IMR-90 (cell line): ENCODE results near the gene MTA3. TPM values are rescaled to one million over a fixed set of nuclear protein-coding genes. Genes with fewer than 3 reads are reported as not detected.

ENCODE experiments used
- ATAC-seq: fragments of 200-7000 bp; cut with Tn5 transposase; 2 replicates; pipeline ENCODE4 v1.9.1; 2020; ENCODE audit warnings: low read depth, mild to moderate bottlenecking, moderate library complexity
- BruUV-seq: library from RNA; stranded (reverse); fragments of 400-500 nt; replicated peaks from 2 replicates; lab custom pipeline; 2021; lab: Mats Ljungman, UMichigan
- CTCF ChIA-PET: fragments of 300-600 bp; formaldehyde crosslinking; extraction: SDS; loops from one replicate; lab custom pipeline; 2021; ENCODE audit warnings: antibody characterized with exemption; lab: Yijun Ruan, JAX
- POLR2A ChIA-PET: fragments of 300-600 bp; sonication (Branson Sonifier 250); formaldehyde crosslinking; loops from one replicate; lab custom pipeline; 2022; ENCODE audit warnings: antibody characterized with exemption; ENCODE audit not compliant: unreplicated experiment; lab: Charles Lee
- DNase-seq: peaks from one replicate; pipeline ENCODE4 v3.0.0; 2013
- H2AFZ ChIP-seq: replicated peaks from 2 replicates; pipeline ENCODE3; 2013; ENCODE audit warnings: low read length, mild to moderate bottlenecking; ENCODE audit not compliant: poor library complexity
- H2AK5ac ChIP-seq: 2 replicates; pipeline ENCODE4 v1.6.1; 2013; ENCODE audit warnings: low read depth, low read length, inconsistent platforms
- H2AK9ac ChIP-seq: replicated peaks from 2 replicates; pipeline ENCODE3; 2013; ENCODE audit warnings: mild to moderate bottlenecking, low read depth, low read length, moderate library complexity; ENCODE audit not compliant: poor library complexity
- H2BK120ac ChIP-seq: 2 replicates; pipeline ENCODE4 v1.6.1; 2013; ENCODE audit warnings: low read depth, low read length, inconsistent platforms
- H2BK15ac ChIP-seq: 3 replicates; pipeline ENCODE4 v1.6.1; 2013; ENCODE audit warnings: low read depth, low read length, inconsistent platforms
- H2BK20ac ChIP-seq: 2 replicates; pipeline ENCODE4 v1.6.1; 2013; ENCODE audit warnings: low read depth, mild to moderate bottlenecking, inconsistent platforms, low read length, moderate library complexity
- H2BK5ac ChIP-seq: 2 replicates; pipeline ENCODE4 v1.6.1; 2013; ENCODE audit warnings: mild to moderate bottlenecking, low read depth, low read length, inconsistent platforms; ENCODE audit not compliant: poor library complexity, severe bottlenecking
- H3K14ac ChIP-seq: replicated peaks from 2 replicates; pipeline ENCODE4 v1.6.1; 2013; ENCODE audit warnings: low read depth, low read length, inconsistent platforms
- H3K18ac ChIP-seq: 2 replicates; pipeline ENCODE4 v1.6.1; 2013; ENCODE audit warnings: low read depth, low read length, control low read depth
- H3K23ac ChIP-seq: 2 replicates; pipeline ENCODE4 v1.6.1; 2013; ENCODE audit warnings: low read depth, low read length, inconsistent platforms
- H3K27ac ChIP-seq: 2 replicates; pipeline ENCODE4 v1.5.1; 2013; ENCODE audit warnings: mild to moderate bottlenecking, control low read depth, low read length; ENCODE audit not compliant: insufficient read depth
- H3K27me3 ChIP-seq: 2 replicates; pipeline ENCODE4 v1.6.1; 2013; ENCODE audit warnings: low read length; ENCODE audit not compliant: control insufficient read depth, insufficient read depth
- H3K36me3 ChIP-seq: 2 replicates; pipeline ENCODE4 v1.6.1; 2013; ENCODE audit warnings: low read length, mixed read lengths; ENCODE audit not compliant: control insufficient read depth, insufficient read depth
- H3K4ac ChIP-seq: 2 replicates; pipeline ENCODE4 v1.6.1; 2013; ENCODE audit warnings: low read depth, low read length, inconsistent platforms
- H3K4me1 ChIP-seq: 2 replicates; pipeline ENCODE4 v1.6.1; 2013; ENCODE audit warnings: low read length, mixed read lengths; ENCODE audit not compliant: control insufficient read depth, insufficient read depth
- H3K4me2 ChIP-seq: 2 replicates; pipeline ENCODE4 v1.6.1; 2013; ENCODE audit warnings: low read depth, mild to moderate bottlenecking, control low read depth, low read length, moderate library complexity
- H3K4me3 ChIP-seq: 2 replicates; pipeline ENCODE4 v1.5.1; 2013; ENCODE audit warnings: low read depth, mild to moderate bottlenecking, control low read depth, low read length, moderate library complexity; ENCODE audit not compliant: insufficient read depth
- H3K56ac ChIP-seq: 2 replicates; pipeline ENCODE4 v1.6.1; 2013; ENCODE audit warnings: low read length, inconsistent platforms; ENCODE audit not compliant: insufficient read depth; ENCODE audit errors: extremely low read depth
- H3K79me1 ChIP-seq, 2 experiments: 2 replicates each; pipeline ENCODE4 v1.6.1; 2013; ENCODE audit warnings: low read length in 2 of 2, inconsistent platforms in 1 of 2, low read depth in 1 of 2
- H3K9ac ChIP-seq: 2 replicates; pipeline ENCODE4 v1.6.1; 2013; ENCODE audit warnings: low read depth, low read length, control low read depth
- H3K9me1 ChIP-seq: 2 replicates; pipeline ENCODE4 v1.6.1; 2013; ENCODE audit warnings: low read length, inconsistent platforms; ENCODE audit not compliant: insufficient read depth
- H3K9me3 ChIP-seq: 2 replicates; pipeline ENCODE4 v1.6.1; 2013; ENCODE audit warnings: low read length; ENCODE audit not compliant: control insufficient read depth, insufficient read depth
- H4K20me1 ChIP-seq: 2 replicates; pipeline ENCODE4 v1.6.1; 2013; ENCODE audit warnings: low read length, inconsistent platforms; ENCODE audit not compliant: insufficient read depth
- H4K5ac ChIP-seq: 2 replicates; pipeline ENCODE4 v1.6.1; 2013; ENCODE audit warnings: mild to moderate bottlenecking, low read depth, low read length, control low read depth
- H4K8ac ChIP-seq, 2 experiments: 2 replicates each; pipeline ENCODE4 v1.6.1; 2013; ENCODE audit warnings: low read depth in 2 of 2, low read length in 2 of 2, control low read depth in 1 of 2, inconsistent platforms in 1 of 2
- H4K91ac ChIP-seq: 2 replicates; pipeline ENCODE4 v1.6.1; 2013; ENCODE audit warnings: low read depth, low read length, inconsistent platforms; ENCODE audit not compliant: insufficient read depth
- BHLHE40 ChIP-seq: fragments of 150-350 bp; IDR thresholded peaks from 2 replicates; pipeline ENCODE4 v1.6.1; 2016; ENCODE audit warnings: mild to moderate bottlenecking, low read depth, low read length
- CEBPB ChIP-seq: IDR thresholded peaks from 2 replicates; pipeline ENCODE4 v1.6.1; 2012; ENCODE audit warnings: low read depth, low read length, improper control_type of control experiment
- CHD1 ChIP-seq: IDR thresholded peaks from 2 replicates; pipeline ENCODE4 v1.6.1; 2012; ENCODE audit warnings: low read depth, low read length, improper control_type of control experiment
- ELK1 ChIP-seq: fragments of 150-350 bp; IDR thresholded peaks from 2 replicates; pipeline ENCODE4 v1.6.1; 2016; ENCODE audit warnings: low read depth, mild to moderate bottlenecking, low read length, moderate library complexity, borderline replicate concordance
- FOS ChIP-seq: fragments of 150-350 bp; IDR thresholded peaks from 2 replicates; pipeline ENCODE4 v1.6.1; 2016; ENCODE audit warnings: low read depth, low read length
- NFE2L2 ChIP-seq: fragments of 150-350 bp; IDR thresholded peaks from 2 replicates; pipeline ENCODE4 v1.6.1; 2016; ENCODE audit warnings: low read depth, mild to moderate bottlenecking, low read length
- POLR2A ChIP-seq: IDR thresholded peaks from 2 replicates; pipeline ENCODE4 v1.6.1; 2012; ENCODE audit warnings: mild to moderate bottlenecking, low read depth, low read length
- RAD21 ChIP-seq: IDR thresholded peaks from 2 replicates; pipeline ENCODE4 v1.6.1; 2012; ENCODE audit warnings: low read length, improper control_type of control experiment
- RCOR1 ChIP-seq: IDR thresholded peaks from 2 replicates; pipeline ENCODE4 v1.6.1; 2012; ENCODE audit warnings: mild to moderate bottlenecking, low read length, improper control_type of control experiment; ENCODE audit not compliant: insufficient replicate concordance
- RFX5 ChIP-seq: IDR thresholded peaks from 2 replicates; pipeline ENCODE4 v1.8.0; 2012; ENCODE audit warnings: low read depth, mild to moderate bottlenecking, low read length, moderate library complexity
- SMC3 ChIP-seq: fragments of 150-350 bp; IDR thresholded peaks from 2 replicates; pipeline ENCODE4 v1.6.1; 2016; ENCODE audit warnings: low read depth, mild to moderate bottlenecking, antibody characterized with exemption, low read length, moderate library complexity
- USF2 ChIP-seq: fragments of 150-350 bp; IDR thresholded peaks from 2 replicates; pipeline ENCODE4 v1.6.1; 2017; ENCODE audit warnings: mild to moderate bottlenecking, antibody characterized with exemption, low read length, low read depth
- WGBS, 2 experiments: methylation state at CpG; one replicate each; pipeline versions ENCODE4 v1.1.5 to v1.1.7; 2013; ENCODE audit warnings: missing lambda C conversion rate in 2 of 2; ENCODE audit not compliant: insufficient read length in 1 of 2; ENCODE audit errors: extremely low coverage in 2 of 2; 5-methylcytosine and 5-hydroxymethylcytosine counted together
- dilution Hi-C: fragments of 300-500 bp; cut with HindIII; formaldehyde crosslinking; loops from one replicate; pipeline ENCODE4 v1.14.3; 2018; ENCODE audit warnings: low sequenced_read_pairs; ENCODE audit not compliant: unreplicated experiment
- in situ Hi-C: fragments of 300-500 bp; cut with MboI; formaldehyde crosslinking; loops from 3 replicates; pipeline ENCODE4 v1.14.3; 2019; ENCODE audit warnings: low sequenced_read_pairs, inconsistent platforms, mixed read lengths
- intact Hi-C: fragments of 100-400 bp; cut with micrococcal nuclease; formaldehyde crosslinking; loops from 2 replicates; pipeline ENCODE4 v1.10.0; 2022
- polyA plus RNA-seq, 3 experiments: library from polyadenylated mRNA; depleted of rRNA; stranded (reverse); fragments of >200 nt; gene quantifications; 2 replicates each; pipeline ENCODE4 v1.2.3, GENCODE V29; 2012; ENCODE audit warnings: low replicate concordance in 1 of 3
- total RNA-seq: library from RNA; depleted of rRNA; stranded (reverse); fragments of >200 nt; gene quantifications from 2 replicates; pipeline ENCODE4 v1.2.3, GENCODE V29; 2012

MTA3 gene
- total and polyA plus RNA-seq, 2 of the 4 experiments (the other 2 are of a cell fraction): 31.9 to 34.3 TPM

- POLR2A ChIA-PET: no interaction called here
- 100% methylated on average over 2 of the region's 6 CpGs; no CpG with 5 or more reads in 1 of the 2 experiments for WGBS, 2 experiments
These were observed 45.0 kb downstream of the MTA3 start for GRCh38 chr2:42613281-42614064.

More at GRCh38 chr2:42613281-42614064, 45.0 kb downstream of the MTA3 start:
- H2AK5ac ChIP-seq: no peak overlapping the region
- CTCF ChIA-PET: no interaction called here
- H3K36me3 ChIP-seq: peaks cover 16% of the 10 kb centered on the region
- peaks cover 3% of the 10 kb centered on the region; the same call in 1 of the 2 replicates for H3K4me1 ChIP-seq
- H4K20me1 ChIP-seq: no peaks in the 10 kb centered on the region
- no peak overlapping the region for H2BK120ac ChIP-seq
- no peak overlapping the region for H3K56ac ChIP-seq
- H3K14ac ChIP-seq: no peak overlapping the region
- H3K9ac ChIP-seq: no peak overlapping the region
- no peak overlapping the region for H3K4ac ChIP-seq
- no peak overlapping the region for H2BK20ac ChIP-seq
- intact Hi-C loops (no loop called here), in situ Hi-C loops (no loop called here), dilution Hi-C loops (no loop called here)
- no peak overlapping the region for H3K27ac ChIP-seq
- H2AK9ac ChIP-seq: no peak overlapping the region
- H2BK5ac ChIP-seq: no peak overlapping the region
- H3K4me2 ChIP-seq: no peak overlapping the region
- H3K18ac ChIP-seq: no peak overlapping the region
- no peak overlapping the region for H3K23ac ChIP-seq
- no peak overlapping the region for H2AFZ ChIP-seq
- no peak overlapping the region for H2BK15ac ChIP-seq
- DNase-seq: no peak
- H3K9me1 ChIP-seq: peaks cover 3% of the 10 kb centered on the region; the same call in 1 of the 2 replicates
- H4K5ac ChIP-seq: no peak overlapping the region
- no peak for TF ChIP-seq RAD21
- TF ChIP-seq CEBPB: no peak
- no peak for TF ChIP-seq FOS
- TF ChIP-seq RCOR1: no peak
- TF ChIP-seq NFE2L2: no peak
- TF ChIP-seq RFX5: no peak
- TF ChIP-seq BHLHE40: no peak
- no peak for TF ChIP-seq POLR2A
- TF ChIP-seq ELK1: no peak
- TF ChIP-seq USF2: no peak
- TF ChIP-seq SMC3: no peak
- TF ChIP-seq CHD1: no peak
- H3K79me1 ChIP-seq: peaks cover 0 to 18% of the 10 kb centered on the region in 2 experiments
- H3K27me3 ChIP-seq: no peaks in the 10 kb centered on the region
- H3K4me3 ChIP-seq: no peak overlapping the region
- H3K9me3 ChIP-seq: no peaks in the 10 kb centered on the region
- no peak overlapping the region for H4K8ac ChIP-seq
- H4K91ac ChIP-seq: no peak overlapping the region
- ATAC-seq: no peak
- BruUV-seq: no TSS peak
